GM21381 (cell line): ENCODE data around the gene AUTS2.

Experiments
- ATAC-seq: cut with Tn5 transposase; IDR thresholded peaks from one replicate; pipeline ENCODE4 v1.9.1; 2021; ENCODE audit warnings: mild to moderate bottlenecking, moderate library complexity; ENCODE audit not compliant: unreplicated experiment

Gene AUTS2

DNA sequence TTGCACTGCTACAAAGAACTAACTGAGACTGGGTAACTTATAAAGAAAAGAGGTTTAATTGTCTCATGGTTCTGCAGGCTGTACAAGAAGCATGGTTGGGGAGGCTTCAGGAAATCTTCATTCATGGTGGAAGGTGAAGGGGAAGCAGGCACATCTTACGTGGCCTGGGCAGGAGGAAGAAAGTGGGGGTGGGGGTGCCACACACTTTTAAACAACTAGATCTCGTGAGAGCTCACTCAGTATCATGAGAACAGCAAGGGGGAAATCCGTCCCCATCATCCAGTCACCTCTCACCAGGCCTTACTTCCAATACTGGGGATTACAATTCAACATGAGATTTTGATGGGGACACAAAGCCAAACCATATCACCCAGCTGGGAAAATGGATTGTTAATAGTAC is 281.7 kb downstream of the AUTS2 start:
- no peak for ATAC-seq

DNA sequence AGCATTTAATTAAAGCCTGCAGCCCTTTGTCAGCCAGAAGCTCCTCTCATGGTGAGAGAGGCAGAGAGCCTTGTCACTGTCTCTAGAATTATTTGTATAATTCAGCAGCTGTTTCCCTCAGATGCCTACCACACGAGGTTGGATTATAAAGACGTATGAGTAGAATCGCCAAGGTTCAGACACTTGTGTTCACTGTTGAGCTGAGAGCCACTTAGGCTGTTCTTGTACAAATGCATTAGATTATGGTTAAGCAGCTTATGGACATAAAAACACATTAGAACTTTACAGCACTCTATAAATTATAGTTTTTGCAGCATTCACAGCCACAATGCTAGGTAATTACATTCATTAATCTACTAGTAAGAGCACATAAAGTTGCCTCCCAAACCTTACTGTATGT is 282.6 kb downstream of the AUTS2 start:
- ATAC-seq, result no peak

DNA sequence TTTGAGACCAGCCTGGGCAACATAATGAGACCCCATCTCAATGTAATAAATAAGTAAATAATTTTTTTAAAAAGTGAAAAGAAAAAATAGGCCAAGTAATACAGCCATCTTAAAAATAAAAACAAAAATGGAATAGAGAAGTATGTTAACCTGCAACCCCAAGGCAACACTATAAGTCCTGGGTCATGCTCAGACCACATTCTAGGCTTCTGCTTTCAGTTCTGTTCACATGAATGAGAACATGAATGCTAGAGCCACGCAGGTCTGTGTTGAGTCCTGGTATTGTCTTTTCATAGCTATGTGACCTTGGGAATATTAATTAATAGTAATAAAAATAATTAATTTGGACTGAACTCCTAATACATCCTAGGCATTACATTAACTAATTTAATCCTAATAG is 284.0 kb downstream of the AUTS2 start:
- ATAC-seq, result peak; percentile 68

DNA sequence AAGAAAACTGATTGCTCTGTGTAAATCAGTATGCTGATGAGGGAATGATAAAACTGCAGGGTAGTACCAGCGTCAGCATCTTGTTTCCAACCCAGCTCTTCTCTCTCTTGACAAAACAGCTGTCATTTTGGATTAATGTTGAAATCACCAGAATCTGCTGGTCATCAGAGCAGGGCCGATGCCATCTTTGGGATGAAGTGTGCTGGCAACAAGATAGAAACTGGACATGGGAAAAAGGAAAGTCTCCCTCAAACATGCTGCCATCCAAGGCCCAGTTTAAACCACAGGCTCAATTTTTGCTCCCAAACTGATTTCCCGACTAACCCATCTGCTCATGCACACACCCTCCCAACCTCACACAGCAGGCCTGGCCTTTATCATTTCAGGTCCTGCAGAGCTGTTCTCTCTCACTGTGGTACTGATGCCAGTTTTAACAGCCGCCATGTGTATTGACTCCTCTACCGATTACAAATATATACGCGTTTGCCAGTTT is 285.2 kb downstream of the AUTS2 start:
- ATAC-seq, result no peak

DNA sequence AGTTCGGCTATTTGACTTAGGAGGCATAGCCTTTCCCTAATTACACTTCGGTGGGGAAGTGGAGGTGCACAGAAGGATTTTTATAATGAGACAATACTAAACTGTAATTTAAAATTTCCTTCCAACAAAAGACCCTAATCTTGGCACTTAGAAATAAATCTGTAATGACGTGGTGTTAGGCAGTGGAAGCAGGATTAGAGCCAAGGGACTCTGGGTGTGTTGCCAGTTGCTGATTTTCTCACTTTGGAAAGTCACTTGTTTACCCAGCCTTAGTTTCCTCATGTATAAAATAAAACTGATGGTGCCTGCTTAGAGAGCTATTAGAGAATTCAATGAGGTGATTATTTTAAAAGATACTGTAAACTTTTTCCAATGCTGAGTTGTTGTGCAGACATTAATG is 287.2 kb downstream of the AUTS2 start:
- no peak for ATAC-seq

DNA sequence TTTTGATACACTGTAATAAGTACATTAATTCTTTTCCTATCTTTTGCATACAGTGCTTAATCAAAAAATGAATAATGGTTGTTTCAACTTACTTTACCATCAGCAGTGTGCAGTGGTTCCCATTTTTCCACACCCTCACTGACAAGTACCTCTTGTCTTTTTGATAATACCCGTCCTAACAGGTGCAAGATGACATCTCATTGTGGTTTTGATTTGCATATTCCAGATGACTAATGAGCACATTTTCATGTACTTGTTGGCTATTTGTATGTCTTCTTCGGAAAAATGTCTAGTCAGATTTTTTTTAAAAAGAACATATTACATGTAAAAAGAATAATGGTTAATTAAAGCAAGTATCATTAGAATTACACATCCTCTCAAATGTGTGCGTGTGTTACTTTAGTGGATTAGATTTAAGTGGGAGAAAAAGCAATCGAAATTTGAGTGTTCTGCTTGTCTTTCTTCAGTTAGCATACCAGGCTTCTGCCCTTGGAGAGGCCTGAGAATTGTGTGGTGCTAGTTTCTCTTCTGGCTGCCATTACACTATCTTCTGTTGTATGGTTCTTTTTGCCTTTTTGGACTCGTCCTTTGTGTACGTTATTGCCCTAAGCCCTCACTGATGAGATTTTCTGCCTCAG is 291.2 kb downstream of the AUTS2 start:
- ATAC-seq, result peak; percentile 68

DNA sequence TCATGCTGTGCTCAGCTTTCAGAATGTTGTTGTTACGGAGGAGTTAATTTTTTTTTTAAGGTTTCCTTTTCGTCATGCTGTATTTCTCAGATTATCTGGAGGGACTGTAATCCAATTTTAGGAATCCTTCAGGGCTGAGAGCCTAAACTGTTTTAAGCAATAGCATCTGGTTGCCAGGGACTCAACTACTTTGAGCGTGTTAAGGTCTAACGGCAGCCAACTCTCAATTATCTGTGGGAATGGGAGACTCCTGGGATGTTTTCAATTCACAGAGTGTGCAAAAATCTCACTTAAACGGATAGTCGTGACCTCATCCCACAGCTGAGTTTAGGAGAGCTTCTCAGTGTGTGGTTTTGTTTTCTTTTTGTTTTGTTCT is 291.7 kb downstream of the AUTS2 start:
- no peak for ATAC-seq

DNA sequence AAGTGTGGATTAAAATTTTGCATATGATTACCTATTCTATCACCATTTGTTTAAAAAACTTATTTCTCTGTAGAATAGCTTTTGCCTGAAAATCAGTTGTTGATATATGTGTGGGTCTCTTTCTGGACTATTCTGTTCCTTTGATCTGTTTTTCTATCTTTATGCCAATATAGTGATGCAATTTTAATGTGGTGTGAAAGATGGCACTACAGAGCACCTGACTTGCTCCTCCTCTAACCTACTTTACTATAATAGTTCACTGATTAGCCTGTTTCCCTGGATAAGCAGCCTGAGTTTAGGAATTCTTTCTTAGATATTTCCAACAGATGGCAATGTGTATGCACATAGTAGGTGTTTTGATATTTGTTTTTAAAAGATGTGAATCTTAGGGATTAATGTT is 294.5 kb downstream of the AUTS2 start:
- no peak for ATAC-seq

DNA sequence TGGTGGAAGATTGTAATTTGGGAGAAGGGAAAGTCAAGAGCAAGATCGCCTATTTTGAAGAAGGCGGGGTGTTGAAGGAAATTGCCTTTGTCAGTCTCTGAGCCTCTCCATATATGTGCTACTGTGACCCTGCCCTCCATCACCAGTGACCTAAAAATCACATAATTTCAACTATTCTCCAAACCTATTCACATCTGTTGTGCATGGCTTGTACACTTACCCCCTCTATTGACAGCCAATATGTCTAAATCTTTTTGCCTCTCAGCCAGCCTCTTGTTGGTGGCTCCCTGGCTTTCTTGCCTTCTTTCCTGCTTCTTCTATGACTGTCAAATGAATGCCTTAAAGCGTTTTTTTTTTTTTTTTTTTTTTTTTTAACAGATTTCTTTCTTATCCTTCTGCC is 295.6 kb downstream of the AUTS2 start:
- ATAC-seq, result no peak

DNA sequence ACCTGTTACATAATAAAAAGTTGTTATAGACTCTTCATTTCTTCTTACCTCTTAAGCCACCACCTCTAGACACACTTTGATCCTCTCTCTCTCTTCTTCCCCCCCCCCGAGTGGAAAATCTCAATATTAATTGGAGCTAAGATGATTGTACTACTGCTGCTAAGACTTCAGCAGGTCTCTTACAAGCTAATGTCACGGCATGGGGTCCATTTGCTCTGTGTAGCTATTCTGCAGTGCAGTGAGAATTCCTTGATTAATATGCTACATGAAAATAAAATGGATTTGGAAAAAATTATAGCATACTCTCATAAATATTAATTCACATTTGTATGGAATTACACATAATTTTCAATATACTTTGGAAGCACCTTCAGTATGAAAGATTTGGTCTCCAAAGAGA is 297.2 kb downstream of the AUTS2 start:
- no peak for ATAC-seq

DNA sequence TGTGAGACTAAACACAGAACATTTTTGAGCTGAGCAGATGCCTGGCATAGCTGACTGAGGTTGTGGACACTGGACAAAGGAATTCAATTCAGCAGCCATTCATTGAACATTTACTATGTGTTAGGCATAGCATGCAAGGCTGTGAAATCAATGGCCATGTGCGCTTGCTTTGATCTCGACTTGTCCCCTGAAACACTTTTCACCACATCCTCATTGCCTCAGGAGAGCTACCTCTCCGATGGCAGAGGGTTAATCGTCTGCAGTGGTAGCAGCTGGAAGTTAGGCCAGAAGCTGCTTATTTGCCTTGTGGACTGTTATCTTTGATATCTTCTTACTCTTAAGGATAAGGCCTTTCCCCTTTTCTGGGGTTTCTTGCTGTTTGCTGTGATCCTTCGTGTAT is 297.8 kb downstream of the AUTS2 start:
- no peak for ATAC-seq

DNA sequence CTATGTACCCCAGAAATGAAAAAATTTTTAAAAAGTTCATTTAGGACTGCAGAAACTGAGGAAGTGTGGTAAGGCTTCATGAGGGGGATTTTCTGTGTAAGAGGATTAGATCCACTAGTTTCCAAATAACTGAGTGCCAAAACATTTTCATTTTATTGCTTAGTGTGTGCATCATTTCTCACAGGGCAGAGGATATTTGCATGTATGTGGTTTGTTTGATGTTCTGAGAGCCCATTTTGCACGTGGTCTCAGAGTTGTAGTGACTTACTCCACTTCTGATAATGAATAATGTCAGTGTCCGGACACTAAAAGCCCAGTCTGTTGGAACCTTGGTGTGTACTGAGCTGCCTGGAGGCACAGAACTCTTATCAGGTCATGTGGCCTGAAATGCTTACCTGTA is 299.9 kb downstream of the AUTS2 start:
- ATAC-seq, result peak; percentile 67

DNA sequence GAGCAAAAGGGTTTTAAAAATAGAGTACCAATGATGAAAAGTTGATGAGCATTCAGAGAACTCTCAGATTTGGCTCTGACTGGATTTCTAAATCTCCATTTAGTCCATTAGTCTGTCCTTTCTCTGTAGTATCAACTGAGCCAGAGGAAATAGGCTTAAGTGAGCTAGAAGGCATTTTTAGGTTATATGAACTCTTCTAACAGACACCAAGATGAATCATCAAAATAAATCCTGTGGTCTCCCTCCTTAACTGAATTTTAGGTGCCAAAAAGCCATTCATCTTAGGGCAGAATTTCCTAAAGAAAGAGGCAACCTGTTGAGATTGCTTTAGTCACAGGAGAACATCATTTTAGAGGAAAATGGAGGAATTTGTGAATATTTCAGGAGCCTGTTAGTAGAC is 305.1 kb downstream of the AUTS2 start:
- no peak for ATAC-seq

DNA sequence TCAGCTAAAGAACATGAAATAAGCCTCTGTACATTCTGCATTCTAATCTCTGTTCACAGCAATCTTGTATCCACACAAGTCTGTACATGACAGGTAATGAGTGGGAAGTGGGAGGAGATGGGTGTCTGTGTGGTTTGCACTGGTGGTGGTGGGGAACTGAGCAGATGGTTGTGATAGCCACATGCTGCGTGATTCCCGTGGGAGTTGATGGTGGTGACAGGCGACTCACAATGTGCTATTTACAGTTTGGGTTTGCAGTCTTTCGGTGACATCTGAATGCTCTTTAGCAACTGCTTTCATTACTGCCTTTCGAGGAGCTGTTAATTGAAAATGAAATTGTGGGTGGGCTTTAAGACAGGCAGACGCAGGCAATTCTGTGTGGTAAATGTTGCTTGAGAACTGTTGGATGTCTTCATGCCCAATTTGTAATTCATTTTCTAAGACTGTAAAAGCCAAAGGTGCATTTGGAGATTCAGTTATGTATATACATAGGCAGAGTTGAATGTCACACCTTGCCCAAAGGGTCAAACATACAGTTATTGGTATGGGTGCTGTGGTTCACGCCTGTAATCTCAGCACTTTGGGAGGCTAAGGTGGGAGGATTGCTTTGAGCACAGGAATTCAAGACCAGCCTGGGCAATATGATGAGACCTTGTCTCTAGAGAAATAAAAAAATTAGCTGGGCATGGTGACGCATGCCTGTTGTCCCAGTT is 308.2 kb downstream of the AUTS2 start:
- ATAC-seq, result peak; percentile 89

DNA sequence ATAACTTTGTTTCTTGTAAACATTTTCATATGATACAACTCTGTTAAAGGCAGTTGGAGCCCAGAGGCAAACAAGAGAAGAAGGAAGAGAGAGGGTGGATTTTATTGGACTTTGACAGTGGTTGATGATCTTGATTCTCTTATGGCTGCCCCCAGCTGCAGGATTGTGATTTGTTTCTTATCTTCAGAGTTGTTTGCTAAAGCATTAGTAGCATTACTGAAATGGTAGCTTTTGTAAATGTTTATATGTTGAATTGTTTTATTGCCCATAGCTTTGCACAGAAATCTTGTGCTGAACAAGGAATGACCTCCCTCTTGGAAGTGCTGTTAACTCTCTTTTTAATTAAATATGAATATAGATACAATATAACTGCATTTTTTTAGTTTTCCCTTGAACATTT is 309.4 kb downstream of the AUTS2 start:
- no peak for ATAC-seq

DNA sequence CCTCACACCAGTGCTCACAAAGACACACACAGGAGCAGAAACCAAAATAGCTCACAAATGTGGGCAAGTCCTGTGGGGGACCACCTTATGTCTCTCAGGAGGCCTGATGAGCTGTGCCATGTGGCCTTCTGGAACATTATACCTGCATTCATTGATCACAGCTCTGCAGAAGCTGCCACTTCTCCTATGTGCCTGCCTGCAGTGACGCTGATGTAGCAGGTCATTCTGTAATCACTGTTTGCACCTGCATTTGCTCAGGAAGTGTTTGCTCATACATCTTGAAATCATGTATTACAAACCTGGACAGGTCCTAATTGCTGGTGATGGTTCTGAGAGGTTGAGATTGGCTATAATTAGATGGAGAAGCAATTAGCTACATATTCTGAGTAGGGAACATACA is 310.2 kb downstream of the AUTS2 start:
- no peak for ATAC-seq

DNA sequence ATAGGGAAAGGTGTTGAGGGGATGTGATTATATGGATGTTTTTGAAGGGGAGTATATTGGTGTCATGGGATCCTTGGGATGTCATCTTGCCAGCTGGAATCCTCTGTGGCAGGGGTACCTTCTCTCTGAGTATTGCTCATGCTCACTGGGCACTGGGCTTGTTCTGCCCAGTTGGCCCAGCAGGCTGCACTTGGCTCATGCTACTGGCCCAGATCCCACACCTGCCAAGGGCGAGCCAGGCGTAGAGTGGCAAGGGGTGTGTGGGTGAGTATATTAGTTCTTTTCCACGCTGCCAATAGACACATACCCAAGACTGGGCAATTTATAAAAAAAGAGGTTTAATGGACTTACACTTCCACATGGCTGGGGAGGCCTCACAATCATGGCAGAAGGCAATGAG is 311.9 kb downstream of the AUTS2 start:
- no peak for ATAC-seq

DNA sequence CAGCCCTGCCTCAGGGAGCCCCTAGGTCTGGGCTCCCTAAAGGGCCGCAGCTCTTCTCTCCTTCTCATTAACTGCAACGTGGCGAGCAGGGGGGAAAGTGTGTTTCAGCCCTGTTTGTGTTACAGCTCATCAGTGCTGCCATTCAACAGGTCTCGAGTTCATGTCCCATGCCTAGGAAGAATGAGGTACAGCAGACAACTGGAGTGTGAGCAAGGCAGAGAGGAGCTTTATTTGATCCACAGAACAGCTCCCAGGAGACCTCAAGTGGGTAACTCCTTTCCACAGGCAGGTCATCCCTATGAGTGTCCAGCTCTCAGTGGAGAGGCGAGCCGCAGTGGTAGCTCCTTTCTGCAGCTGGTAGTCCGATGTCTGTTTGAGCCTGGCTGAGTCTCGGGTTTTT is 313.1 kb downstream of the AUTS2 start:
- ATAC-seq, result no peak

DNA sequence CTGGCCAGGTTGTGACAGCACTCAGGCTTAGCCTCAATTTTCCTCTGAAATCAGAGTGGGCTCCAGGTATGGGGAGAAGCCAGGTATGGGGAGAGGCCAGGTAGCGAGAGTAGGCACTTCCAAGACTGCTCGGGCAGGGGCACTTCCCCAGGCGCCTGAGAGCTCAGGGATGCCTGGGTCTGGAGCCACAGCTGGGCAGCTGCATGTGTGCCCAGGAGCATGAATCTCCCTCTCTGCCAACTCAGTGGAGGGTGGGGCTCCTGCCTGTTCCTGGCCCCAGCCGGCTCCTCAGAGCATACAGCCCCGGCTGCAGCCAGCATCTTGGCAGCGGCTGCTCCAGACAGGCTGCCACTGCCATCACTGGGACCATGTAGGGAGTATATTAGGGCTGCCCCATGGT is 313.9 kb downstream of the AUTS2 start:
- ATAC-seq, result no peak

DNA sequence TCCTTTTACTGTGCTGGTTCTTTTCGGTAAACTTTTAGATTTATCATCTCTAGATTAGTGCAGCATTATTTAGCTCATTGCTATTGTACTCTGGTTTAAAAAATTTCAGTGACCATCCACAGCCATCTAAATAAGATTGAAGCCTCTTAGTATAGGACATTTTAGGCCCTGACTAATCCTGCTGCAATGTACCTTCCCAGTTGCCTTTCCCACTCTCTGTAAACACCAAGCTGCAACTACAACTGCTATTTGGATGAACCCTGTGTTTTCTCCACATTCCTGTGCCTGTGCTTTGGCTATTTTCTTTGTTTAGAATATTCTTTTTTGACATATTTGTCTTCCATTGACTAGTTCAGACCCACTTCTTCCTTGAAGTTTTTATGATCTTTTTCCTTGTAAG is 314.6 kb downstream of the AUTS2 start:
- ATAC-seq, result no peak

DNA sequence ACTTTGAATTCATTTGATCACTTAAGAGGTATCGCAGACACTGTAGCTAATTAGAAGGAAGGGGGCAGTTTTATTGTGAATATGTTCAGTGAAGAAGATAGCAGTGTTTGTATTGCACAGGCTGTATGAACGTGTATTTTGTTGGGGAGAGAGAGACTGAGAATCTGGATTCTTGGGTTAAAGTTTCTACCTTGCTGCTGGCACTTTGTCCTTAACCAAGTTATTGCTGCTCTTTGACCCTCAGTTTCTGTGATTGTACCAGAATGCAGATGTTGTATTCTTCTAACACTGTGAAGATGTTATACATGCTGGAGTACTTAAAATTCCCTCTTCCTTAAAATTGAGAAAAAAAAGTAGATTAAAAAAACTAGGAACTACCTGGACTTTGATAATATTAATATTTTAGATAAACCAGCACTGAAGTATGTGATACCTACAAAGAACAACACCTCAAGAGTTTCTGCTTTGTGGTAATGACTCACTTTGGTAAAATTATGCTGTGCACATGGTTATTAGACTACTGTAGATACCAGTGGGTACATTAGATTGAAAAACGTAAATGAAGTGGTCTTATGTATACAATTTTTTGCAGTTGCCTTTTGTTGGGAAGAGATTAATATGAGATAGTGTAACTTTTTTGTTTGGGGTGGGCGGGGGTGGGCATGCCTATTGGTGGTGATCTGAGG is 321.3 kb downstream of the AUTS2 start:
- ATAC-seq, result no peak

DNA sequence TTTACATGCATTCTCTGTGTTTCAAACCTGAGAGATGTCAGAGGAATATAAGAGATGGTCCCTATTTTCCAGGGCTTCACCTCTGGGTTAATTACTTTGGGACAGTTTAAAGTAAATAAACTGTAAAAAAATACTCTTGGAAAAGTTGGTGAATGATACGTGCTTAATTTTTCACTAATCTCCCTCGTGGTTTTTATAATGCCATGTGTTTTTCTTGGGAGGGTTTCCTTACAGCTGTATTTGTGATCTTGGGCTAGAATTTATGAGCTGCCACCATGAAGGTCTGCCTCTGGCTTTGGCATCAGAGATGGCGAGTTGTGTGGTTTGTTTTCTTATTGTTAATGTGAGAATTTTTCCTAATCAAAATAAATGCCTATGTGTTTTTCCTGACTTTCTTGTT is 322.5 kb downstream of the AUTS2 start:
- ATAC-seq, result no peak
